Epithelial cell of esophagus (primary cell): Measurements from ENCODE around the gene TRMT1.

Source experiments
- DNase-seq: peaks from one replicate; pipeline ENCODE4 v3.0.0; 2010; ENCODE audit warnings: low read depth
- H3K4me3 ChIP-seq: 2 replicates; pipeline ENCODE4 v1.5.1; 2011; ENCODE audit warnings: mild to moderate bottlenecking, low read length, control low read depth
- CTCF ChIP-seq: IDR thresholded peaks from 2 replicates; pipeline ENCODE4 v1.5.1; 2011; ENCODE audit warnings: low read depth, mild to moderate bottlenecking, low read length, control low read depth, inconsistent platforms; ENCODE audit not compliant: insufficient read depth; ENCODE audit errors: missing control alignments

TRMT1 gene

GRCh38 chr19:13085666-13086065 is 30.9 kb downstream of the TRMT1 start:
- TF ChIP-seq CTCF: no peak
- DNase-seq: no peak
- H3K4me3 ChIP-seq: no peak overlapping the region

- no peak for TF ChIP-seq CTCF
- no peak overlapping the region for H3K4me3 ChIP-seq
- DNase-seq: no peak
Observed at GRCh38 chr19:13083627-13084026, 32.9 kb downstream of the TRMT1 start.

GRCh38 chr19:13083008-13083404 is 33.5 kb downstream of the TRMT1 start:
- no peak overlapping the region for H3K4me3 ChIP-seq
- DNase-seq: no peak
- TF ChIP-seq CTCF: no peak

- TF ChIP-seq CTCF: no peak
- no peak overlapping the region for H3K4me3 ChIP-seq
- DNase-seq: no peak
Observed at GRCh38 chr19:13082192-13083007, 34.1 kb downstream of the TRMT1 start.

- H3K4me3 ChIP-seq: no peak overlapping the region
- no peak for DNase-seq
- no peak for TF ChIP-seq CTCF
Observed at GRCh38 chr19:13079542-13079986, 37.0 kb downstream of the TRMT1 start.

GRCh38 chr19:13078897-13079541 is 37.5 kb downstream of the TRMT1 start:
- no peak overlapping the region for H3K4me3 ChIP-seq
- DNase-seq: no peak
- TF ChIP-seq CTCF: no peak
